ENCODE data around the gene TOR1AIP2. TPM values are rescaled to one million over a fixed set of nuclear protein-coding genes. Genes with fewer than 3 reads are reported as not detected.

Gene TOR1AIP2
- total and polyA plus RNA-seq, 2 of the 13 experiments (the other 11 are each of a cell fraction or from before 2014, with no cell fraction given) = 35.2 to 65.8 TPM

DNA sequence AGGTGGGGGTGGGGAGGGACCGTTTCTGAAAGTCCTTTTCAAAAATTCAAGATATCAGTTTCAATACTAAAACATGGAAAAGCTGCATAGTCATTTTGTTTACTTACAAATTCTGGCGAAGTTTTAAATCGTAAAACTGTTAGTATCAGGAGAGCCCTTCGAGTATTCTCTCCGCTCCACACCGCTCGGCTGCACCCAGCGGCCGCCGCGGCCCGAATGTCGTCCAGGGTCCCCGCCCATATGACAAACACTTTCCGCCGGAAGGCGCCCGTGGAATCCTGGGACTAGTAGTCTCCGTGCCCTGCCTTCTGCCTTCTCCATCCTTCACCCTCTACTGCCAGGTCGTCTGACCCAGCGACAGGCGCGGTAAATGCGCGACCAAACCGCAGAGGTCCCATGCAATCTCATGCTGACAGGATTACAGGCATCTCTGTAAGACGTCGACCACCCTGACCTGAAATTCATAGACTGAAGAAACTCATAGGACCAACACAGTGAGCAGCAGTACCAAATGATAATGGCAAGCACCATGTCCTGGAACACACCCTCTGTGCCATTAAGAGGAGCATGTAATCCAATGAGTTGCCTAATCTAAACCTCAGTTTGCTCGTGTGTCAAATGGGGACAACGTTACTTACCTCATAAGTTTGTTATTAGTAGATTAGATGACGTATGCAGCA is at the start of gene TOR1AIP2 (continued):
- TF ChIP-seq SOX13 (IDR thresholded peaks at IDR 0.05) (no peak), SOX13 (CRISPR knock-in tag; conservative IDR thresholded peaks at IDR 0.05 in 1 of 2, IDR thresholded peaks at IDR 0.05 in 1 of 2) (0 out of 4 replicates have a peak, but pooled peaks of 1 of the 2 experiments have one; percentile 10), PRMT3 (CRISPR knock-in tag; IDR thresholded peaks at IDR 0.05; ENCODE audit: borderline replicate concordance, low read depth) (no peak), RFXANK (CRISPR knock-in tag; IDR thresholded peaks at IDR 0.05) (no peak), SP5 (CRISPR knock-in tag; IDR thresholded peaks at IDR 0.05; ENCODE audit: borderline replicate concordance, low read depth) (peak; percentile 62), ZNF253 (CRISPR knock-in tag; IDR thresholded peaks at IDR 0.05; ENCODE audit: borderline replicate concordance) (no peak), STAT5B (CRISPR knock-in tag; IDR thresholded peaks at IDR 0.05) (no peak), ZNF709 (CRISPR knock-in tag; IDR thresholded peaks at IDR 0.05) (no peak), FOXK2 (IDR thresholded peaks at IDR 0.05) (no peak), ZNF776 (CRISPR knock-in tag; IDR thresholded peaks at IDR 0.05) (no peak), MLLT10 (CRISPR knock-in tag; IDR thresholded peaks at IDR 0.05) (no peak), ZKSCAN8 (CRISPR knock-in tag; IDR thresholded peaks at IDR 0.05; ENCODE audit: borderline replicate concordance) (no peak), NR3C1 (CRISPR knock-in tag; IDR thresholded peaks at IDR 0.05) (no peak), ADNP (CRISPR knock-in tag; IDR thresholded peaks at IDR 0.05) (no peak), EED (CRISPR knock-in tag; IDR thresholded peaks at IDR 0.05) (no peak)
- TF ChIP-seq, protein P1, sequence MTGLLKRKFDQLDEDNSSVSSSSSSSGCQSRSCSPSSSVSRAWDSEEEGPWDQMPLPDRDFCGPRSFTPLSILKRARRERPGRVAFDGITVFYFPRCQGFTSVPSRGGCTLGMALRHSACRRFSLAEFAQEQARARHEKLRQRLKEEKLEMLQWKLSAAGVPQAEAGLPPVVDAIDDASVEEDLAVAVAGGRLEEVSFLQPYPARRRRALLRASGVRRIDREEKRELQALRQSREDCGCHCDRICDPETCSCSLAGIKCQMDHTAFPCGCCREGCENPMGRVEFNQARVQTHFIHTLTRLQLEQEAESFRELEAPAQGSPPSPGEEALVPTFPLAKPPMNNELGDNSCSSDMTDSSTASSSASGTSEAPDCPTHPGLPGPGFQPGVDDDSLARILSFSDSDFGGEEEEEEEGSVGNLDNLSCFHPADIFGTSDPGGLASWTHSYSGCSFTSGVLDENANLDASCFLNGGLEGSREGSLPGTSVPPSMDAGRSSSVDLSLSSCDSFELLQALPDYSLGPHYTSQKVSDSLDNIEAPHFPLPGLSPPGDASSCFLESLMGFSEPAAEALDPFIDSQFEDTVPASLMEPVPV (CRISPR knock-in tag; IDR thresholded peaks at IDR 0.05) = no peak
- TF ChIP-seq, protein P2, sequence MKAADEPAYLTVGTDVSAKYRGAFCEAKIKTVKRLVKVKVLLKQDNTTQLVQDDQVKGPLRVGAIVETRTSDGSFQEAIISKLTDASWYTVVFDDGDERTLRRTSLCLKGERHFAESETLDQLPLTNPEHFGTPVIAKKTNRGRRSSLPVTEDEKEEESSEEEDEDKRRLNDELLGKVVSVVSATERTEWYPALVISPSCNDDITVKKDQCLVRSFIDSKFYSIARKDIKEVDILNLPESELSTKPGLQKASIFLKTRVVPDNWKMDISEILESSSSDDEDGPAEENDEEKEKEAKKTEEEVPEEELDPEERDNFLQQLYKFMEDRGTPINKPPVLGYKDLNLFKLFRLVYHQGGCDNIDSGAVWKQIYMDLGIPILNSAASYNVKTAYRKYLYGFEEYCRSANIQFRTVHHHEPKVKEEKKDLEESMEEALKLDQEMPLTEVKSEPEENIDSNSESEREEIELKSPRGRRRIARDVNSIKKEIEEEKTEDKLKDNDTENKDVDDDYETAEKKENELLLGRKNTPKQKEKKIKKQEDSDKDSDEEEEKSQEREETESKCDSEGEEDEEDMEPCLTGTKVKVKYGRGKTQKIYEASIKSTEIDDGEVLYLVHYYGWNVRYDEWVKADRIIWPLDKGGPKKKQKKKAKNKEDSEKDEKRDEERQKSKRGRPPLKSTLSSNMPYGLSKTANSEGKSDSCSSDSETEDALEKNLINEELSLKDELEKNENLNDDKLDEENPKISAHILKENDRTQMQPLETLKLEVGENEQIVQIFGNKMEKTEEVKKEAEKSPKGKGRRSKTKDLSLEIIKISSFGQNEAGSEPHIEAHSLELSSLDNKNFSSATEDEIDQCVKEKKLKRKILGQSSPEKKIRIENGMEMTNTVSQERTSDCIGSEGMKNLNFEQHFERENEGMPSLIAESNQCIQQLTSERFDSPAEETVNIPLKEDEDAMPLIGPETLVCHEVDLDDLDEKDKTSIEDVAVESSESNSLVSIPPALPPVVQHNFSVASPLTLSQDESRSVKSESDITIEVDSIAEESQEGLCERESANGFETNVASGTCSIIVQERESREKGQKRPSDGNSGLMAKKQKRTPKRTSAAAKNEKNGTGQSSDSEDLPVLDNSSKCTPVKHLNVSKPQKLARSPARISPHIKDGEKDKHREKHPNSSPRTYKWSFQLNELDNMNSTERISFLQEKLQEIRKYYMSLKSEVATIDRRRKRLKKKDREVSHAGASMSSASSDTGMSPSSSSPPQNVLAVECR (CRISPR knock-in tag; IDR thresholded peaks at IDR 0.05; ENCODE audit: borderline replicate concordance) = peak; percentile 50; the same call in 1 of the 2 replicates
- TF ChIP-seq, protein P3, sequence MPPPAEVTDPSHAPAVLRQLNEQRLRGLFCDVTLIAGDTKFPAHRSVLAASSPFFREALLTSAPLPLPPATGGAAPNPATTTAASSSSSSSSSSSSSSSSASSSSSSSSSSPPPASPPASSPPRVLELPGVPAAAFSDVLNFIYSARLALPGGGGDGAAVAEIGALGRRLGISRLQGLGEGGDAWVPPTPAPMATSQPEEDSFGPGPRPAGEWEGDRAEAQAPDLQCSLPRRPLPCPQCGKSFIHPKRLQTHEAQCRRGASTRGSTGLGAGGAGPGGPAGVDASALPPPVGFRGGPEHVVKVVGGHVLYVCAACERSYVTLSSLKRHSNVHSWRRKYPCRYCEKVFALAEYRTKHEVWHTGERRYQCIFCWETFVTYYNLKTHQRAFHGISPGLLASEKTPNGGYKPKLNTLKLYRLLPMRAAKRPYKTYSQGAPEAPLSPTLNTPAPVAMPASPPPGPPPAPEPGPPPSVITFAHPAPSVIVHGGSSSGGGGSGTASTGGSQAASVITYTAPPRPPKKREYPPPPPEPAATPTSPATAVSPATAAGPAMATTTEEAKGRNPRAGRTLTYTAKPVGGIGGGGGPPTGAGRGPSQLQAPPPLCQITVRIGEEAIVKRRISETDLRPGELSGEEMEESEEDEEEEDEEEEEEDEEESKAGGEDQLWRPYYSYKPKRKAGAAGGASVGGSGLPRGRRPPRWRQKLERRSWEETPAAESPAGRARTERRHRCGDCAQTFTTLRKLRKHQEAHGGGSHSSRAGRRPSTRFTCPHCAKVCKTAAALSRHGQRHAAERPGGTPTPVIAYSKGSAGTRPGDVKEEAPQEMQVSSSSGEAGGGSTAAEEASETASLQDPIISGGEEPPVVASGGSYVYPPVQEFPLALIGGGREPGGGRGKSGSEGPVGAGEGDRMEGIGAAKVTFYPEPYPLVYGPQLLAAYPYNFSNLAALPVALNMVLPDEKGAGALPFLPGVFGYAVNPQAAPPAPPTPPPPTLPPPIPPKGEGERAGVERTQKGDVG (CRISPR knock-in tag; IDR thresholded peaks at IDR 0.05; ENCODE audit: borderline replicate concordance) = 0 out of 2 replicates have a peak, but pooled peaks have one; percentile 31
- TF ChIP-seq, protein P4, sequence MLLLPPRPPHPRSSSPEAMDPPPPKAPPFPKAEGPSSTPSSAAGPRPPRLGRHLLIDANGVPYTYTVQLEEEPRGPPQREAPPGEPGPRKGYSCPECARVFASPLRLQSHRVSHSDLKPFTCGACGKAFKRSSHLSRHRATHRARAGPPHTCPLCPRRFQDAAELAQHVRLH (CRISPR knock-in tag; IDR thresholded peaks at IDR 0.05; ENCODE audit: borderline replicate concordance, low read depth) = no peak

All from HepG2 (cell line).